GM12878 (cell line): ENCODE measurements around the gene MUC5AC. TPM values are rescaled to one million over a fixed set of nuclear protein-coding genes. Genes with fewer than 3 reads are reported as not detected.

Experiments used
- ATAC-seq: fragments of 200-7000 bp; cut with Tn5 transposase; 3 replicates; pipeline ENCODE4 v1.9.1; 2020; ENCODE audit warnings: mild to moderate bottlenecking, moderate library complexity
- BruUV-seq: library from RNA; stranded (reverse); fragments of 400-500 nt; replicated peaks from 2 replicates; lab custom pipeline; 2021; lab: Mats Ljungman, UMichigan
- CTCF ChIA-PET: fragments of 300-600 bp; sonication (Branson Sonifier 250); formaldehyde crosslinking; extraction: SDS; loops from one replicate; lab custom pipeline; 2021; ENCODE audit warnings: inconsistent platforms; lab: Yijun Ruan, JAX
- POLR2A ChIA-PET: fragments of 350-600 bp; formaldehyde crosslinking; extraction: SDS; loops from one replicate; lab custom pipeline; 2021; ENCODE audit warnings: inconsistent platforms; lab: Charles Lee
- RAD21 ChIA-PET: fragments of 300-600 bp; sonication (Branson Sonifier 250); formaldehyde crosslinking; loops from one replicate; lab custom pipeline; 2023; ENCODE audit warnings: antibody characterized with exemption; ENCODE audit not compliant: unreplicated experiment; lab: Charles Lee
- SMC1A ChIA-PET: fragments of 300-600 bp; sonication (Branson Sonifier 250); formaldehyde crosslinking; loops from one replicate; lab custom pipeline; 2023; ENCODE audit not compliant: unreplicated experiment, uncharacterized antibody; lab: Charles Lee
- DNase-seq: peaks from one replicate; pipeline ENCODE4 v3.0.0-alpha.2; 2011; ENCODE audit warnings: low read depth, low spot score
- FAIRE-seq: peaks from 3 replicates; lab custom pipeline; 2011; peaks lifted over from hg19 to GRCh38; lab: Jason Lieb, UNC
- H2AFZ ChIP-seq: 2 replicates; pipeline ENCODE4 v1.6.0; 2011; ENCODE audit warnings: low read depth, low read length, control low read depth; ENCODE audit not compliant: control insufficient read depth
- H3K27ac ChIP-seq: 2 replicates; pipeline ENCODE4 v1.5.1; 2011; ENCODE audit warnings: control low read depth; ENCODE audit not compliant: control insufficient read depth, insufficient read depth
- H3K27me3 ChIP-seq, 2 experiments: replicated peaks in 1 of 2; 2 replicates each; pipeline versions ENCODE4 v1.6.0 to v1.6.1; 2011; ENCODE audit warnings: low read length in 1 of 2; ENCODE audit not compliant: control insufficient read depth in 2 of 2, insufficient read depth in 2 of 2
- H3K36me3 ChIP-seq, 2 experiments: 2 replicates each; pipeline ENCODE4 v1.5.1; 2011; ENCODE audit warnings: low read length in 1 of 2; ENCODE audit not compliant: control insufficient read depth in 2 of 2, insufficient read depth in 2 of 2
- H3K4me1 ChIP-seq: 2 replicates; pipeline ENCODE4 v1.6.1; 2011; ENCODE audit warnings: mild to moderate bottlenecking, low read length, moderate library complexity, mixed read lengths; ENCODE audit not compliant: control insufficient read depth, insufficient read depth
- H3K4me2 ChIP-seq: 2 replicates; pipeline ENCODE4 v1.6.0; 2011; ENCODE audit warnings: control low read depth; ENCODE audit not compliant: control insufficient read depth, insufficient read depth
- H3K4me3 ChIP-seq: fragments of 200-600 bp; sonication (generic); 2 replicates; pipeline ENCODE4 v1.5.1; 2016
- H3K79me2 ChIP-seq: 2 replicates; pipeline ENCODE4 v1.6.0; 2011; ENCODE audit warnings: low read length; ENCODE audit not compliant: control insufficient read depth, insufficient read depth
- H3K9ac ChIP-seq: 2 replicates; pipeline ENCODE4 v1.8.0; 2011; ENCODE audit warnings: low read length, control low read depth, mixed read lengths; ENCODE audit not compliant: control insufficient read depth, insufficient read depth
- H3K9me3 ChIP-seq: replicated peaks from 3 replicates; pipeline ENCODE4 v1.5.1; 2011; ENCODE audit warnings: mild to moderate bottlenecking, low read length; ENCODE audit not compliant: control insufficient read depth, insufficient read depth
- H4K20me1 ChIP-seq: 2 replicates; pipeline ENCODE4 v1.6.0; 2011; ENCODE audit not compliant: control insufficient read depth, insufficient read depth
- POLR2AphosphoS5 ChIP-seq: IDR thresholded peaks from 2 replicates; pipeline ENCODE4 v1.6.1; 2011; ENCODE audit warnings: mild to moderate bottlenecking, low read length, inconsistent platforms
- ZNF207 ChIP-seq: fragments of 450-650 bp; IDR thresholded peaks from 2 replicates; pipeline ENCODE4 v1.6.1; 2014; ENCODE audit warnings: antibody characterized with exemption, mild to moderate bottlenecking, borderline replicate concordance
- ZNF24 ChIP-seq: fragments of 450-650 bp; IDR thresholded peaks from 2 replicates; pipeline ENCODE4 v1.6.1; 2017; ENCODE audit warnings: antibody characterized with exemption, mild to moderate bottlenecking
- whole genome bisulfite sequencing: methylation state at CpG from one replicate; pipeline ENCODE4 v1.1.6; 2016; ENCODE audit warnings: low lambda C conversion rate; ENCODE audit not compliant: insufficient replicate concordance, insufficient coverage; ENCODE audit errors: missing lambda C conversion rate; 5-methylcytosine and 5-hydroxymethylcytosine counted together
- in situ Hi-C: fragments of 300-500 bp; cut with MboI; formaldehyde crosslinking; loops from 9 replicates; pipeline ENCODE4 v1.14.3; 2018; ENCODE audit warnings: mixed read lengths
- intact Hi-C: fragments of 100-400 bp; cut with micrococcal nuclease; formaldehyde crosslinking; loops from one replicate; pipeline ENCODE4 v1.14.2; 2022; ENCODE audit not compliant: unreplicated experiment
- polyA plus RNA-seq, 11 experiments: library from polyadenylated mRNA; depleted of rRNA in 4 of 11; unstranded in 6 of 11; stranded (reverse) in 5 of 11; fragments of >200 nt; fragmentation: Nextera tagmentation in 4 of 11; fragmentation: Illumina TruSeq in 1 of 11; extraction: Ambion mirVana in 4 of 11; extraction: Trizol in 1 of 11; gene quantifications; 1 replicate in 1 of 11; 2 replicates in 10 of 11; pipeline versions ENCODE4 v1.2.1 to v1.2.3, GENCODE V29; 2011 to 2016; ENCODE audit warnings: inconsistent platforms in 2 of 11, missing spikeins in 2 of 11, low read depth in 1 of 11
- total RNA-seq, 4 experiments: library from RNA; depleted of rRNA in 3 of 4; stranded (reverse); fragments of >200 nt in 3 of 4; fragmentation: Illumina TruSeq in 1 of 4; extraction: Trizol in 1 of 4; gene quantifications; 2 replicates each; pipeline versions ENCODE4 v1.2.1 to v1.2.3, GENCODE V29; 2013 to 2021
- TF ChIP-seq, protein P1 (sequence below): IDR thresholded peaks from 2 replicates; pipeline ENCODE4 v1.6.1; 2011; ENCODE audit warnings: low read depth, mild to moderate bottlenecking, low read length, moderate library complexity, borderline replicate concordance; ENCODE audit errors: extremely low read depth
- TF ChIP-seq, protein P2 (sequence below): fragments of 450-650 bp; IDR thresholded peaks from 2 replicates; pipeline ENCODE4 v1.6.1; 2017; ENCODE audit warnings: antibody characterized with exemption, mild to moderate bottlenecking, moderate library complexity

MUC5AC gene
- total and polyA plus RNA-seq, 10 of the 15 experiments (the other 5 are each of a cell fraction or from before 2014, with no cell fraction given) = under 0.01 to 0.01 TPM; not detected in 8

DNA sequence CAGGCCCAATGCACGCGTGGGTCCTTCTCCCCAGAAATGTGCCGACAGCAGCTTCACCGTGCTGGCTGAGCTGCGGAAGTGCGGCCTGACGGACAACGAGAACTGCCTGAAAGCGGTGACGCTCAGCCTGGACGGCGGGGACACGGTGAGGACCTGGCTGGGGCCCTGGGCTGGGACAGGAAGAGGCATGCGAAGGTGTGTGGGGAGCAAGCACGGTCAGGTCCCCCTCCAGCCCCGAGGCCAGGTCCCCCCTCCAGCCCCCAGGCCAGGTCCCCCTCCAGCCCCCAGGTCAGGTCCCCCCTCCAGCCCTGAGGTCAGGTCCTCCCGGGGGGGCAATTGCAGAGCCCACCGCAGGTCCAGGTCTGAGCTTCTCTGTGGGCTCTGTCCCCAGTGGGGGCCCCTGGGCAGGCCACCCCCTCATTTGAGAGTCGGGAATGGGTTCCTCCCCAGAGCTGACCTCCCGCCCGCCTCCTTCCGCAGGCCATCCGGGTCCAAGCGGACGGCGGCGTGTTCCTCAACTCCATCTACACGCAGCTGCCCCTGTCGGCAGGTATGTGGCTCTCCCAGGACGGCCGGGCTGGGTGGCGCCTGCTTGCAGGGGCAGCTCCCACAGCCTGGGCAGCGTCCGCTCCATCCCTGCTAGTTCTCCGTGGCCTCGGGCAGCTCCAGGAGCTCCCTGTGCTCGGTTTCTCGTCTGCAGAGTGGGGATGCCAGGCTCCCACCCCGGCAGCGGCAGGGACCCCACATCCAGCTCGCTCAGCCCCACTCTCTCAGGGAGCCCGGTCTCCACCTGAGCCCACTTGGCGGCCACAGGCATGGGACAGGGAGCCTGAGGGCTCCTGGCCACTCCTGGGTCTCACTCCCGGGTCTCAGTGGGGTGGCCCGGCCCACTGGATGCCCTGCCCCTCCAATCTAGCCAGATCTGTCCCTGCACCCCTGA, 73.0 kb downstream of the MUC5AC start:
- TF ChIP-seq, protein P1, sequence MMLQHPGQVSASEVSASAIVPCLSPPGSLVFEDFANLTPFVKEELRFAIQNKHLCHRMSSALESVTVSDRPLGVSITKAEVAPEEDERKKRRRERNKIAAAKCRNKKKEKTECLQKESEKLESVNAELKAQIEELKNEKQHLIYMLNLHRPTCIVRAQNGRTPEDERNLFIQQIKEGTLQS = no peak
- TF ChIP-seq, protein P2, sequence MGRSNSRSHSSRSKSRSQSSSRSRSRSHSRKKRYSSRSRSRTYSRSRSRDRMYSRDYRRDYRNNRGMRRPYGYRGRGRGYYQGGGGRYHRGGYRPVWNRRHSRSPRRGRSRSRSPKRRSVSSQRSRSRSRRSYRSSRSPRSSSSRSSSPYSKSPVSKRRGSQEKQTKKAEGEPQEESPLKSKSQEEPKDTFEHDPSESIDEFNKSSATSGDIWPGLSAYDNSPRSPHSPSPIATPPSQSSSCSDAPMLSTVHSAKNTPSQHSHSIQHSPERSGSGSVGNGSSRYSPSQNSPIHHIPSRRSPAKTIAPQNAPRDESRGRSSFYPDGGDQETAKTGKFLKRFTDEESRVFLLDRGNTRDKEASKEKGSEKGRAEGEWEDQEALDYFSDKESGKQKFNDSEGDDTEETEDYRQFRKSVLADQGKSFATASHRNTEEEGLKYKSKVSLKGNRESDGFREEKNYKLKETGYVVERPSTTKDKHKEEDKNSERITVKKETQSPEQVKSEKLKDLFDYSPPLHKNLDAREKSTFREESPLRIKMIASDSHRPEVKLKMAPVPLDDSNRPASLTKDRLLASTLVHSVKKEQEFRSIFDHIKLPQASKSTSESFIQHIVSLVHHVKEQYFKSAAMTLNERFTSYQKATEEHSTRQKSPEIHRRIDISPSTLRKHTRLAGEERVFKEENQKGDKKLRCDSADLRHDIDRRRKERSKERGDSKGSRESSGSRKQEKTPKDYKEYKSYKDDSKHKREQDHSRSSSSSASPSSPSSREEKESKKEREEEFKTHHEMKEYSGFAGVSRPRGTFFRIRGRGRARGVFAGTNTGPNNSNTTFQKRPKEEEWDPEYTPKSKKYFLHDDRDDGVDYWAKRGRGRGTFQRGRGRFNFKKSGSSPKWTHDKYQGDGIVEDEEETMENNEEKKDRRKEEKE = no peak
- TF ChIP-seq ZNF207 (no peak), ZNF24 (no peak), POLR2AphosphoS5 (no peak)
- CTCF ChIA-PET = no interaction called here
- RAD21 ChIA-PET = no interaction called here
- Histone ChIP-seq H3K9ac (no peak overlapping the region), H3K4me3 (no peak overlapping the region), H3K79me2 (no peaks in the 10 kb centered on the region), H4K20me1 (no peaks in the 10 kb centered on the region), H3K36me3 (no peaks in the 10 kb centered on the region), H3K27ac (no peak overlapping the region), H3K9me3 (no peaks in the 10 kb centered on the region), H3K4me2 (no peak overlapping the region), H2AFZ (no peak overlapping the region), H3K4me1 (no peaks in the 10 kb centered on the region), H3K27me3 (no peaks in the 10 kb centered on the region)
- in situ Hi-C loops = no loop called here
- SMC1A ChIA-PET = no interaction called here
- no TSS peak for BruUV-seq
- POLR2A ChIA-PET = no interaction called here
- intact Hi-C loops = no loop called here
- 67% methylated on average over 34 of the region's 45 CpGs for WGBS
- no peak for FAIRE-seq
- DNase-seq = no peak
- no peak for ATAC-seq
